Stimulated activated CD4-positive, alpha-beta T cell treated with anti-CD3 and anti-CD28 coated beads, Interleukin-1b, Interleukin-23, amount 100 ng/mL, for 48 hours (primary cell): ENCODE results near the gene RAB44.

Experiments used
- DNase-seq: peaks from one replicate; pipeline ENCODE4 v3.0.0-alpha.2; 2020

The RAB44 gene

DNA sequence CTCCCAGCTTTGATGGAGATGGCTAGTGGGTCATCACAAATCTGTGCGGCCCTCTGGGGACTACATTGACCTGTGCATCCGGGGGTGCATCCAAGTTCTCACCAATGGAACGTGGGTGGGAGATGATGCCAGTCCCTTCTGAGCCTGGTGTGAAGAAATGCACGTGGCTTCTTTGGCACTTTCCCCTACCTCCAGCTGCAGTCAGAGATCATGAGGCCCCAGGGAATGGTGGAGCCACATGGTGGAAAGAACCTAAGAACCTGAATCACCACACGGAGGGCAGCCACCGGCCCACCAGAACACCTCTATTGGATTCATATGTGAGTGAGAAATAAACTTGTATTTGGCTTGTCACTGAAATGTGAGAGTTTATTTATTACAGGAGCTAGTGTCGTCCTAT lies 29.0 kb upstream of the RAB44 start:
- DNase-seq: no peak

DNA sequence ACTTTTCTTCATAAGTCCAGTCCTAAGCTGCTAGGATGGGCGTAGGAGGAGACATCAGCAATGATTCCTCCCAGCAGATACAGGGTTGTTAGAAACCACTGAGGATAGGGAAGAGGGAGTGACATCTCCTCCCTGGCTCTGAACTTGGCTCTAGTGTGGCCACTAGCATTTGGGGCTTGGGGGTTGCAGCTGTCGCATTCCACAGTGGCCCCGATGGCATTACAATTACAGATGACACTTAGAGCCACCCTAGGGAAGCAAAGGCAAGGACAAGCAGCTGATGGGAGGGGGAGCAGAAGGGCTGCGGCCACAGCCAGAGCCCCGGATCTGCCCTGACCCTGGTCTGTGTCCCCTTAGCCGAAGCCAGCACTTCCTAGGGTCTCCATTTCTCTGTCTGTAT lies 28.6 kb upstream of the RAB44 start:
- no peak for DNase-seq

DNA sequence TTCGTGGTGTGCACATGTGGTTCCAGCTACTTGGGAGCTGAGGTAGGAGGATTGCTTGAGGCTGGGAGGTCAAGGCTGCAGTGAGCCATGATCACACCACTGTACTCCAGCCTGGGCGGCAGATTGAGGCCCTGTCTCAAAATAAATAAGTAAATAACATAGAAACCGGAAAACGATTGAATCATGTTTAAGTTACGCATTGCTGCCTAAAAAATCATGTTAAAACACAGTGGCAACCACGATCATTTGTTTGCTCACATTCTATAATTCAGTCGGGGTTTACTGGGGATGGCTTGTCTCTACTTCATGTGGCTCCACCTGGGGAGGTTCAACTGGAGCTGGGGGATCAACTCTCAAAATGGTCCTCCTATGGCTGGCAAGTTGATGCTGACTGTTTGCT lies 27.4 kb upstream of the RAB44 start:
- no peak for DNase-seq

DNA sequence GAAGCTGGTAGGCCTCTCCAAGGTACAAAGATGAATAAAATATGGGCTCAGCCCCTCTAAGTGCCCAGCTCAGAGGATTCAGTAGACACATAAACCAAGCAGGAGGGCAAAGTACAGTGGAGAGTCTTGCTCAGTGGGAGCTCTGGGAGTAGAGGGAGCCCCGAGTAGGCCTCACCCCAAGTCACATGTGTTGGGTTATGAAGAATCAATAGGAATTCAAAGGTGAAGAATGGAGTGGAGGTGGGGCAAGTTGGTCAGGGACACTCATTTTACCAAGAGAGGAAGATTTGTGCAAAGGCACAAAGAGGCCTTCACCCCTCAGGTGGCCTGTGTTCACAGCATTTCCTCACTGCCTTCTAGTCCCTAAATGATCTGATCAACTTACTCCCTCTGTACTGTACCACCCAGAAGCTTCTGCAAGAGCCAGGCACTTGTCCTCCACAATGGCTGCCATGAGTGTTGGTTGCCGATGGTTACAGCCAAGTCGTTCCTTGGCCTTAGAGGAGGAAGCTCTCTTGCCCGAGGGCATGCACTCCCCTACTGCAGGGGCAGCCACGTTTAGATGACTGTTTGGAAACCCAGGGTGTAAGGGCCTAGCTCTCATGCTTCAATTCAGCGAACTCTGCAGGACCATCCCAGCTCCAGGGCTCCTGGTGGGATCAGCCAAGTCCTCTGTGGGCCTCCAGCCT lies 25.8 kb upstream of the RAB44 start:
- no peak for DNase-seq

DNA sequence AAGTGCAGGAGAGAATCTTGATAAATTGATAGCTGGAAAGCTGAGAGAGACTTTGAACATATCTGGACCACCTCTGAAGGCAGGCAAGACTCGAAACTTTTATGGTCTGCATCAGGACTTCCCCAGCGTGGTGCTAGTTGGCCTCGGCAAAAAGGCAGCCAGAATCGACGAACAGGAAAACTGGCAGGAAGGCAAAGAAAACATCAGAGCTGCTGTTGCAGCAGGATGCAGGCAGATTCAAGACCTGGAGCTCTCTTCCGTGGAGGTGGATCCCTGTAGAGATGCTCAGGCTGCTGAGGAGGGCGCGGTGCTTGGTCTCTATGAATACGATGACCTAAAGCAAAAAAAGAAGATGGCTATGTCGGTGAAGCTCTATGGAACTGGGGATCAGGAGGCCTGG lies 23.7 kb upstream of the RAB44 start:
- no peak for DNase-seq

DNA sequence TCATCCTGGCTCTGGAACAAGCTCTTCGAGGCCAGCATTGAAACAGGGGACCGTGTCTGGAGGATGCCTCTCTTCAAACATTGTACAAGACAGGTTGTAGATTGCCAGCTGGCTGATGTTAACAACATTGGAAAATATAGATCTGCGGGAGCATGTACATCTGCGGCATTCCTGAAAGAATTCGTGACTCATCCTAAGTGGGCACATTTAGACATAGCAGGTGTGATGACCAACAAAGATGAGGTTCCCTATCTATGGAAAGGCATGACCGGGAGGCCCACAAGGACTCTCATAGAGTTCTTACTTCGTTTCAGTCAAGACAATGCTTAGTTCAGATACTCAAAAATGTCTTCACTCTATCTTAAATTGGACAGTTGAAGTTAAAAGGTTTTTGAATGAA lies 22.7 kb upstream of the RAB44 start:
- DNase-seq: no peak

DNA sequence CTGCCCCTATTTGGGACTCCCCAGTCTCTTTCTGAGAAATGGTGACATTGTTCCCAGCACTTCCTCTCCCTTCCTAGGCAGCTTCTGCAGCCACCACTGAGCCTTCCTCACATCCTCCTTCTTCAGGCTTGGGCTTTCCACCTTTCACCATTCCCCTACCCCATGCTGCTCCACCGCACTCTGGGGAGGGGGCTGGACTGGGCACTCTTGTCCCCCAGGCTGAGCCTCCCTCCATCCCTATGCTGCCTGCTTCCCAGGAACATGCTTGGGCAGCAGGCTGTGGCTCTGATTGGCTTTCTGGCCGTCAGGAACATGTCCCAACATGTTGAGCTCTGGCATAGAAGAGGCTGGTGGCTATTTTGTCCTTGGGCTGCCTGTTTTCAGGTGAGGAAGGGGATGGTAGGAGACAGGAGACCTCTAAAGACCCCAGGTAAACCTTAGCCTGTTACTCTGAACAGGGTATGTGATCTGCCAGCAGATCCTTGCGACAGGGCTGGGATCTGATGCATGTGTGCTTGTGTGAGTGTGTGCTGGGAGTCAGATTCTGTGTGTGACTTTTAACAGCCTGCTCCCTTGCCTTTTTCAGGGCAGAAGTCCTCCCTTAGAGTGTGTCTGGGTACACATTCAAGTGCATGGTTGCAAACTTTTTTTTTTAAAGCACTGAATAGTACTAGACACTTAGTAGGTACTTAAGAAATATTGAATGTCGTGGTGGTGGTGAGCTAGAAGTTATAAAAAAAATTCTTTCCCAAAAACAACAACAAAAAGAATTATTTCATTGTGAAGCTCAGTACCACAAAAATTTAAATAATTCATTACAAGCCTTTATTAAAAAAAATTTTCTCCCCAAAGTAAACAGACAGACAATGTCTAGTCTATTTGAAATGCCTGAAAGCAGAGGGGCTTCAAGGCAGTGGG lies 21.2 kb upstream of the RAB44 start:
- DNase-seq: no peak

DNA sequence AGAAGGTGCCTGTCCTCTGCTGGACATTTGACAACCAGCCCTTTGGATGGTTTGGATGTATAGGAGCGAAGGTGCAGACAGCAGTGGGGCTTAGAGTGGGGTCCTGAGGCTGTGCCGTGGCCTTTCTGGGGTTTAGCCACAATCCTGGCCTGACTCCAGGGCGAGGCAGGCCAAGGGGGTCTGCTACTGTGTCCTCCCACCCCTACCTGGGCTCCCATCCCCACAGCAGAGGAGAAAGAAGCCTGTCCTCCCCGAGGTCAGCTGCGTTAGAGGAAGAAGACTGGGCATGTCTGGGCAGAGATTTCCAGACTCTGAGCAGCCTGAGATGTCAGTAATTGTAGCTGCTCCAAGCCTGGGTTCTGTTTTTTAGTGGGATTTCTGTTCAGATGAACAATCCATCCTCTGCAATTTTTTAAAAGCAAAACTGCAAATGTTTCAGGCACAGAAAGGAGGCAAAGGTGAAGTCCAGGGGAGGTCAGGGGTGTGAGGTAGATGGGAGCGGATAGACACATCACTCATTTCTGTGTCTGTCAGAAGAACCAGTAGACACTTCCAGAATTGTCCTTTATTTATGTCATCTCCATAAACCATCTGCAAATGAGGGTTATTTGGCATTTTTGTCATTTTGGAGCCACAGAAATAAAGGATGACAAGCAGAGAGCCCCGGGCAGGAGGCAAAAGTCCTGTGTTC lies 20.4 kb upstream of the RAB44 start:
- no peak for DNase-seq

DNA sequence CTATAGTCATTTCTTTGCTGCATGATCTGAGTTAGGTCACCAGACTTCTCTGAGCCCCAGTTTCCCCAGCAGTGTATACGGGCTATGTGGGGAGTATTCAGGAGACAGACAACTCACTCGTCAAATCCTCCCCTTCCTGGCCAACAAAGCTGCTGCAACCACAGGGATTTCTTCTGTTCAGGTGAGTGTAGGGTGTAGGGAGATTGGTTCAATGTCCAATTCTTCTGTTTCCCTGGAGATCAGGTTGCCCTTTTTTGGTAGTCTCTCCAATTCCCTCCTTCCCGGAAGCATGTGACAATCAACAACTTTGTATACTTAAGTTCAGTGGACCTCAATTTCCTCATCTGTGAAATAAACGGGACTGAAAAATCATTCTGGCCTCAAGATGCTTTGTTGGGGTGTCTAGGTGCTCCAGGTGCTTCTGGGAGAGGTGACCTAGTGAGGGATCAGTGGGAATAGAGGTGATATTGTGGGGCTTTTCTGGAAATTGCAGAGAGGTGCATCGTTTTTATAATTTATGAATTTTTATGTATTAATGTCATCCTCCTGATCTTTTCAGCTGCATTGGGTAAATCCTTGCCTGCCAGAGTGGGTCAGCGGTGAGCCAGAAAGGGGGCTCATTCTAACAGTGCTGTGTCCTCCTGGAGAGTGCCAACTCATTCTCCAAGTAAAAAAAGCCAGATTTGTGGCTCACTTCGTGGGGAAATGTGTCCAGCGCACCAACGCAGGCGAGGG lies 19.7 kb upstream of the RAB44 start:
- DNase-seq: no peak

DNA sequence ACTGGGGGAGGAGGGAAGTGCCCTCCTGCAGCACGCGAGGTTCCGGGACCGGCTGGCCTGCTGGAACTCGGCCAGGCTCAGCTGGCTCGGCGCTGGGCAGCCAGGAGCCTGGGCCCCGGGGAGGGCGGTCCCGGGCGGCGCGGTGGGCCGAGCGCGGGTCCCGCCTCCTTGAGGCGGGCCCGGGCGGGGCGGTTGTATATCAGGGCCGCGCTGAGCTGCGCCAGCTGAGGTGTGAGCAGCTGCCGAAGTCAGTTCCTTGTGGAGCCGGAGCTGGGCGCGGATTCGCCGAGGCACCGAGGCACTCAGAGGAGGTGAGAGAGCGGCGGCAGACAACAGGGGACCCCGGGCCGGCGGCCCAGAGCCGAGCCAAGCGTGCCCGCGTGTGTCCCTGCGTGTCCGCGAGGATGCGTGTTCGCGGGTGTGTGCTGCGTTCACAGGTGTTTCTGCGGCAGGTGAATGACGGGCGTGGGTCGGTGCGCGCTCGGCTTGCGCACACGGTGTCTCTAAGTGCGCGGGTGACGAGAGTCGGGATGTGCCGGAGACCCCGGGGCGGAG lies 19.1 kb upstream of the RAB44 start, which contains the start of gene CDKN1A:
CDKN1A (plus strand) TSS at position 227 of the 555 bp plus-strand sequence. CDS start 5,388 bp downstream, outside the sequence.
- peak; percentile 81 for DNase-seq

DNA sequence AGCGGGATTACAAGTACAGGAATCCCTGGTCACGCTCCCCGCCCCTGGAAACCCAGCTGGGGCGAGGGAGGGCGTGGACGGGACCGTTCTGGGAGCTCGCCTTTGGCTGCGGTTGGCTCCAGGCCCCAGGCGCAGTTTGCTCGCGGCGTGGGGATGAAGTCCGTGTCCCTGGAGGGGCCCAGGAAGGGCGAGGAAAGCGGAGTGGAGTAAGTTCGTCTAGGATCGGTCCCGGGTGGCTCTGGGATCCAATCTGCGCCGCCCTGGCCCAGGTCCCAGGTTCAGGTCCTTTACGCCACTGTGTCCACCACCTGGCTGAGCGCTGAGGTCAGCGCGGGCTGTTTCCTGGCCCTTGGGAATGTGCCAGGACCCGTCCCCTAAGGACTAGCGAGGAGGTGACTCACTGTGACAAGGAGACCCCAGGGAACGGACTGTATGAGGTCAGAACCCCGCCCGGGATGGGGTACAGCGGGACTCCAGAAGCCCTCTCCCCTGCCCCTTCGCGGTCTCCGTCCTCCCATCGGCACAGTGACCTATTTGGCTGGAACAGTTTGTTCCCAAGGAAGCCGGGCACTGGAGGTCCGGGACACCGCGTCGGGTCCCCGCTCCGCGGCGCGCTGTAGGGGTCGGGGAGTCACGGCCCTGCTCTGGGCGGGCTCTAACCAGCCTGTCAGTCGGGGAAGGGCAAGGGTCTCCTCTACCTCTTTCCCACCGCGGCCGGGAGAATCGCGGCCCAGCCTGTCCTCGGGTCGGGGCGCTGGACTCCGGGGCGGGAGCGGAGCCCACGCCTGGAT lies 18.4 kb upstream of the RAB44 start:
- DNase-seq: peak; percentile 16

DNA sequence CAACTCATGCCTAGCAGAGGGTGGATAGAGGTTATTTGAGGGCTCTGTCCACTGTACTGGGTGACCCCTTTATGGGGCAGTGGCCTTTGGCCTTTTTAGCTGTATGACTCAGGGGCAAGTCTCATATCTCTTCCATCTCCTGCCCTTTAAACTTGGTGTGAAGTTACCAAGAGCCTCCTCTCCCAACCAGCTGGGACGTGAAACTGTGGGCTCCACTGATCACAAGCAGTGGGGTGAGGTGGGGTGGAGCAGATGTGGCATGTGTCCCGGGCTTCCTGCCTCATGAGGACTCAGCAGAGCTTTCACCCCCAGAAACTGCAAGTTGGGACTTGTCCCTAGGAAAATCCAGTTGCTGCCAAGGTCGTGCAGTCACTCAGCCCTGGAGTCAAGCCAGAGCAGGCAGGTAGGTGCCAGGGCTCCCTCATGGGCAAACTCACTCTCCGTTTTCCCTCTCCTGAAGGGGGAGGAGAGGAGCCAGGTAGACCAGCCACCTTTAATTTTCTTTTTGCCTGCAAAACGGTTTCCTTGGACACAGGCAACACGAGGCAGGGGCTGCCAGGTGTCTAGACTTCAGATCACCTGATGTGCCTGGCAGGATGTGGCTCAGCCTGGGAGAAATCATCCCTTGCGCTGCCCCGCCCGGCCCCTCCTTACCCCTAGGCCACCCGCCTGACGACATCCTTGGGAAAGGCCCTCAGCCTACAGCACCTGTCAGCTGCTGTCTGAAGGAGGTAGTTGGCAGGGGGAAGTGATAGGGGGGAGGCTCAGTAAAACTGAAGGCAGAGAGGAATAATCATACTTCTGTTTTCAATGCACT lies 15.1 kb upstream of the RAB44 start:
- DNase-seq: peak; percentile 78

DNA sequence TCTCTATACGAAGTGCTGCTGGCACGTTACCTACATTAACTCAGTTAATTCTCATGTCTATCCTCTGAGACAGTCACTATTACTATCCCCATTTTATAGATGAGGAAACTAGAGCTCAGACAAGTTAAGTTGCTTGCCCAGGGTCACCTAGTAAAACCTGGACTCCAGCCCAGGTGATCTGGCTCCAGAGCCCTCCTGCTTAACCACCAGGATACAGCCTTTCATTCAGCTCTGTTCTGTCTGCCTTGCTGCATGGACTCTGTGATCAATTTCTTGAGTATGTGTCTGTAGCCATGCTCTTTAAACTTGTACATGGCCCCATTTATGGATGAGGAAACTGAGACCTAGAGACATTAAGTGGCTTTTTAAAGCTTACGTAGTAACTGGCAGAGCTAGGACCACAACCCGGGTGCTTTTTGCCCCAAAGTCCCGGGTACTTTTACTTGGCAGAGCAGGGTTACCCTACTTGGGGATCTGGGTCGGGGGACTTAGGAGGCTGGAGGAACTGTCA lies 14.4 kb upstream of the RAB44 start:
- no peak for DNase-seq

DNA sequence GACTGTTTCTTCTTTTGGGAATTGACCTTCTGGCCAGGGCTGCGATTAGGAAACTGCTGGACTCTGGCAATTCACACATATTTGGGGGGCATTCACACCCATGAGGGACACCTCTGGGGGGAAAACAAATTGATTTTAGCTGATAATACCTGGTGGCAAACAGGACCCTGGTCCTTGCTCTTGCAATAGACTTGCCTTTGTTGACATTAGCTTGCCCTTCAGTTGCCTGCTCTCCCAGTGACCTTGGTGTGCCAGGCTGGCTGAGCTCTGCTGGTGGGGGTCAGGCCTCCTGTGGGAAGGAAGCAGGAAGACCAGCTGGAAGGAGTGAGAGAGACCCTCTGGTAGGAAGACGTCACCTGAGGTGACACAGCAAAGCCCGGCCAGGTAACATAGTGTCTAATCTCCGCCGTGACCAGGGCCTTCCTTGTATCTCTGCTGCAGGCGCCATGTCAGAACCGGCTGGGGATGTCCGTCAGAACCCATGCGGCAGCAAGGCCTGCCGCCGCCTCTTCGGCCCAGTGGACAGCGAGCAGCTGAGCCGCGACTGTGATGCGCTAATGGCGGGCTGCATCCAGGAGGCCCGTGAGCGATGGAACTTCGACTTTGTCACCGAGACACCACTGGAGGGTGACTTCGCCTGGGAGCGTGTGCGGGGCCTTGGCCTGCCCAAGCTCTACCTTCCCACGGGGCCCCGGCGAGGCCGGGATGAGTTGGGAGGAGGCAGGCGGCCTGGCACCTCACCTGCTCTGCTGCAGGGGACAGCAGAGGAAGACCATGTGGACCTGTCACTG lies 13.8 kb upstream of the RAB44 start:
- DNase-seq: no peak

DNA sequence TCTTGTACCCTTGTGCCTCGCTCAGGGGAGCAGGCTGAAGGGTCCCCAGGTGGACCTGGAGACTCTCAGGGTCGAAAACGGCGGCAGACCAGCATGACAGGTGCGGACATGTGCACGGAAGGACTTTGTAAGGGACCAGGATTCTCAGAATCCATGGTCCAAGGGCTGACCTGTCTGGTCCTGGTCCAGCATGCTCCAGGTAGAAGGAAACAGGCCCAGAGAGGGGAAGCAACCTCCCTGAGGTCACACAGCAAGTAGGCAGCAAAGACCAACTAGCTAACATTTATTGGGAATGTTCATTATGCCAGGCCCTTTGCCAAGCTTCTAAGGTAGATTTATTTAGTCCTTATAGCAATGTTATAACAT lies 13.2 kb upstream of the RAB44 start:
- DNase-seq: no peak

DNA sequence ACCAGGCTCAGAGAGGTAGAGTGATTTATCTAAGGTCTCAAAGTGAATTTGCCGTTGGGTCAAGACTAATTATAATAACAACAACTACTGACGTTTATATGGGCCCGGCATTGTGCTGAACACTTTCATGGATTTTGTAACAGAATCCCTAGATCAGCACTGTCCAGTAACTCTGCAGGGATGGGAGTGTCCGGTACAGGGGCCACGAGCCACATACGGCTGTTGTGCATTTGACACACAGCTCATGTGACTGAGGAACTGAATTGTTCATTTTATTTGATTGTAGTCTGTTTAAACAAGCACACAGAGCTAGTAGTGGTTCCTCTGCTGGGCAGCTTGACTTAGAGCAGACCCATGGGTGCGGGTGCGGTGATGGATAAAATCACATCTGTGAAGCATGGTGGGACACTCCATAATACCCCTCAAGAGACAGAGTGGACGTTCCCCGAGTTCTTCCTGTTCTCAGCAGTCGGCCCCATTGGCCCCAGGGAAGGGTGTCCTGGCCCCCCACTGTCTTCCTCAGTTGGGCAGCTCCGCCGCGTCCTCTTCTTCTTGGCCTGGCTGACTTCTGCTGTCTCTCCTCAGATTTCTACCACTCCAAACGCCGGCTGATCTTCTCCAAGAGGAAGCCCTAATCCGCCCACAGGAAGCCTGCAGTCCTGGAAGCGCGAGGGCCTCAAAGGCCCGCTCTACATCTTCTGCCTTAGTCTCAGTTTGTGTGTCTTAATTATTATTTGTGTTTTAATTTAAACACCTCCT lies 12.3 kb upstream of the RAB44 start:
- no peak for DNase-seq

DNA sequence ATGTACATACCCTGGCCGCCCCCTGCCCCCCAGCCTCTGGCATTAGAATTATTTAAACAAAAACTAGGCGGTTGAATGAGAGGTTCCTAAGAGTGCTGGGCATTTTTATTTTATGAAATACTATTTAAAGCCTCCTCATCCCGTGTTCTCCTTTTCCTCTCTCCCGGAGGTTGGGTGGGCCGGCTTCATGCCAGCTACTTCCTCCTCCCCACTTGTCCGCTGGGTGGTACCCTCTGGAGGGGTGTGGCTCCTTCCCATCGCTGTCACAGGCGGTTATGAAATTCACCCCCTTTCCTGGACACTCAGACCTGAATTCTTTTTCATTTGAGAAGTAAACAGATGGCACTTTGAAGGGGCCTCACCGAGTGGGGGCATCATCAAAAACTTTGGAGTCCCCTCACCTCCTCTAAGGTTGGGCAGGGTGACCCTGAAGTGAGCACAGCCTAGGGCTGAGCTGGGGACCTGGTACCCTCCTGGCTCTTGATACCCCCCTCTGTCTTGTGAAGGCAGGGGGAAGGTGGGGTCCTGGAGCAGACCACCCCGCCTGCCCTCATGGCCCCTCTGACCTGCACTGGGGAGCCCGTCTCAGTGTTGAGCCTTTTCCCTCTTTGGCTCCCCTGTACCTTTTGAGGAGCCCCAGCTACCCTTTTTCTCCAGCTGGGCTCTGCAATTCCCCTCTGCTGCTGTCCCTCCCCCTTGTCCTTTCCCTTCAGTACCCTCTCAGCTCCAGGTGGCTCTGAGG lies 11.5 kb upstream of the RAB44 start:
- no peak for DNase-seq
